HCT116 (cell line): Measurements from ENCODE around the gene DAPK2. TPM values are rescaled to one million over a fixed set of nuclear protein-coding genes. Genes with fewer than 3 reads are reported as not detected.

Experiments used
- ATAC-seq: fragments of 200-7000 bp; cut with Tn5 transposase; 2 replicates; pipeline ENCODE4 v1.9.1; 2020; ENCODE audit warnings: mild to moderate bottlenecking, moderate library complexity
- BruUV-seq: library from RNA; stranded (reverse); fragments of 400-500 nt; replicated peaks from 2 replicates; lab custom pipeline; 2021; lab: Mats Ljungman, UMichigan
- CTCF ChIA-PET: fragments of 300-600 bp; sonication (Branson Sonifier 250); formaldehyde crosslinking; loops from one replicate; lab custom pipeline; 2021; ENCODE audit warnings: antibody characterized with exemption; lab: Charles Lee
- POLR2A ChIA-PET: fragments of 300-600, 350-600 bp; sonication (Branson Sonifier 250); formaldehyde crosslinking; loops from one replicate; lab custom pipeline; 2021; ENCODE audit warnings: antibody characterized with exemption; lab: Charles Lee
- RAD21 ChIA-PET, 2 experiments: fragments of 300-600 bp; sonication (Branson Sonifier 250); formaldehyde crosslinking; loops; one replicate each; lab custom pipeline; 2023; ENCODE audit warnings: low total read pairs in 2 of 2; ENCODE audit not compliant: uncharacterized antibody in 2 of 2, unreplicated experiment in 2 of 2, low non-redundant PET in 1 of 2; lab: Charles Lee
- DNase-seq: peaks from one replicate; pipeline ENCODE4 v3.0.0-alpha.2; 2010; ENCODE audit warnings: low read depth, low spot score
- H2AFZ ChIP-seq: fragments of 200-600 bp; shearing (Covaris generic), sonication (generic); 2 replicates; pipeline ENCODE4 v1.6.1; 2017; ENCODE audit warnings: low read depth, mixed run types, mixed read lengths, antibody characterized with exemption, low read length; ENCODE audit not compliant: poor library complexity, severe bottlenecking
- H3K27ac ChIP-seq: 2 replicates; pipeline ENCODE4 v1.5.1; 2012; ENCODE audit warnings: low read depth, low read length
- H3K27me3 ChIP-seq: fragments of 200-600 bp; sonication (generic); 2 replicates; pipeline ENCODE4 v1.6.1; 2016; ENCODE audit warnings: mixed run types, low read length, mixed read lengths; ENCODE audit not compliant: insufficient read depth
- H3K36me3 ChIP-seq, 2 experiments: fragments of 200-500 bp in 1 of 2; fragments of 200-600 bp in 1 of 2; sonication (Bioruptor generic) in 1 of 2; sonication (generic) in 1 of 2; 2 replicates each; pipeline versions ENCODE4 v1.5.1 to v1.6.1; 2014 to 2016; ENCODE audit warnings: low read length in 2 of 2, inconsistent platforms in 1 of 2, mixed read lengths in 1 of 2, mixed run types in 1 of 2; ENCODE audit not compliant: insufficient read depth in 2 of 2, control insufficient read depth in 1 of 2
- H3K4me1 ChIP-seq, 2 experiments: fragments of 200-600 bp in 1 of 2; sonication (generic) in 1 of 2; 2 replicates each; pipeline versions ENCODE4 v1.5.1 to v1.6.1; 2012 to 2017; ENCODE audit warnings: low read length in 2 of 2, inconsistent platforms in 1 of 2, mild to moderate bottlenecking in 1 of 2, mixed read lengths in 1 of 2, mixed run types in 1 of 2, moderate library complexity in 1 of 2; ENCODE audit not compliant: insufficient read depth in 2 of 2, control insufficient read depth in 1 of 2
- H3K4me2 ChIP-seq: fragments of 200-600 bp; sonication (generic); 2 replicates; pipeline ENCODE4 v1.6.1; 2017; ENCODE audit warnings: mixed run types, low read length, mixed read lengths
- H3K4me3 ChIP-seq, 2 experiments: fragments of 200-600 bp in 1 of 2; sonication (generic) in 1 of 2; replicated peaks in 1 of 2; 2 replicates each; pipeline ENCODE4 v1.5.1; 2011 to 2016; ENCODE audit warnings: low read length in 2 of 2, control low read depth in 1 of 2, low read depth in 1 of 2, mild to moderate bottlenecking in 1 of 2, mixed read lengths in 1 of 2, mixed run types in 1 of 2
- H3K79me2 ChIP-seq: fragments of 200-600 bp; sonication (generic); 2 replicates; pipeline ENCODE4 v1.6.1; 2017; ENCODE audit warnings: mild to moderate bottlenecking, mixed run types, low read length, moderate library complexity, mixed read lengths; ENCODE audit not compliant: insufficient read depth
- H3K9ac ChIP-seq: fragments of 200-600 bp; sonication (generic); 2 replicates; pipeline ENCODE4 v1.6.1; 2016; ENCODE audit warnings: low read length, mixed read lengths
- H3K9me2 ChIP-seq: fragments of 200-600 bp; sonication (generic), shearing (Covaris generic); 2 replicates; pipeline ENCODE4 v1.6.1; 2017; ENCODE audit warnings: mixed run types, mild to moderate bottlenecking, moderate library complexity; ENCODE audit not compliant: insufficient read depth
- H3K9me3 ChIP-seq, 2 experiments: fragments of 200-500 bp in 1 of 2; fragments of 200-600 bp in 1 of 2; sonication (Bioruptor generic) in 1 of 2; sonication (generic) in 1 of 2; 2 replicates each; pipeline ENCODE4 v1.6.1; 2014 to 2017; ENCODE audit warnings: low read length in 2 of 2, mixed read lengths in 2 of 2, inconsistent platforms in 1 of 2, low read depth in 1 of 2, mild to moderate bottlenecking in 1 of 2, mixed run types in 1 of 2, moderate library complexity in 1 of 2; ENCODE audit not compliant: control insufficient read depth in 1 of 2, insufficient read depth in 1 of 2
- H4K20me1 ChIP-seq: fragments of 200-600 bp; sonication (generic), shearing (Covaris generic); 2 replicates; pipeline ENCODE4 v1.6.1; 2017; ENCODE audit warnings: mixed run types, mild to moderate bottlenecking, moderate library complexity; ENCODE audit not compliant: insufficient read depth
- EGR1 ChIP-seq: IDR thresholded peaks from 2 replicates; pipeline ENCODE4 v1.6.1; 2012; ENCODE audit warnings: low read depth
- FOSL1 ChIP-seq: IDR thresholded peaks from 2 replicates; pipeline ENCODE4 v1.6.1; 2012; ENCODE audit warnings: low read depth
- RAD21 ChIP-seq: IDR thresholded peaks from 2 replicates; pipeline ENCODE4 v1.6.1; 2012; ENCODE audit warnings: low read depth, mild to moderate bottlenecking
- SIN3A ChIP-seq: IDR thresholded peaks from 2 replicates; pipeline ENCODE4 v1.6.1; 2012; ENCODE audit warnings: low read depth
- YY1 ChIP-seq: IDR thresholded peaks from 2 replicates; pipeline ENCODE4 v1.6.1; 2011; ENCODE audit warnings: low read length, low read depth, moderate library complexity, mild to moderate bottlenecking; ENCODE audit not compliant: insufficient replicate concordance; ENCODE audit errors: extremely low read depth
- ZFX ChIP-seq: fragments of 450-650 bp; IDR thresholded peaks from 2 replicates; pipeline ENCODE4 v1.6.1; 2017
- intact Hi-C: fragments of 100-400 bp; cut with micrococcal nuclease; formaldehyde crosslinking; loops from 2 replicates; pipeline ENCODE4 v1.10.0; 2022
- total RNA-seq: library from RNA; stranded (reverse); gene quantifications from one replicate; pipeline ENCODE4 v1.2.1, GENCODE V29; 2021; ENCODE audit not compliant: unreplicated experiment
- TF ChIP-seq, protein P1 (sequence below): IDR thresholded peaks from 2 replicates; pipeline ENCODE4 v1.6.1; 2012
- TF ChIP-seq, protein P2 (sequence below), 3 experiments: fragments of 200-600 bp in 1 of 3; sonication (generic) in 1 of 3; IDR thresholded peaks in 2 of 3; conservative IDR thresholded peaks in 1 of 3; 2 replicates each; pipeline ENCODE4 v1.5.1; 2012 to 2017; ENCODE audit warnings: low read depth in 2 of 3, low read length in 2 of 3, antibody characterized with exemption in 1 of 3, borderline replicate concordance in 1 of 3, control low read depth in 1 of 3, mild to moderate bottlenecking in 1 of 3, mixed read lengths in 1 of 3, mixed run types in 1 of 3, moderate library complexity in 1 of 3; ENCODE audit not compliant: insufficient read depth in 1 of 3

DAPK2 gene
- total RNA-seq, 1 experiment from 2014 or later: 4.8 TPM

DNA sequence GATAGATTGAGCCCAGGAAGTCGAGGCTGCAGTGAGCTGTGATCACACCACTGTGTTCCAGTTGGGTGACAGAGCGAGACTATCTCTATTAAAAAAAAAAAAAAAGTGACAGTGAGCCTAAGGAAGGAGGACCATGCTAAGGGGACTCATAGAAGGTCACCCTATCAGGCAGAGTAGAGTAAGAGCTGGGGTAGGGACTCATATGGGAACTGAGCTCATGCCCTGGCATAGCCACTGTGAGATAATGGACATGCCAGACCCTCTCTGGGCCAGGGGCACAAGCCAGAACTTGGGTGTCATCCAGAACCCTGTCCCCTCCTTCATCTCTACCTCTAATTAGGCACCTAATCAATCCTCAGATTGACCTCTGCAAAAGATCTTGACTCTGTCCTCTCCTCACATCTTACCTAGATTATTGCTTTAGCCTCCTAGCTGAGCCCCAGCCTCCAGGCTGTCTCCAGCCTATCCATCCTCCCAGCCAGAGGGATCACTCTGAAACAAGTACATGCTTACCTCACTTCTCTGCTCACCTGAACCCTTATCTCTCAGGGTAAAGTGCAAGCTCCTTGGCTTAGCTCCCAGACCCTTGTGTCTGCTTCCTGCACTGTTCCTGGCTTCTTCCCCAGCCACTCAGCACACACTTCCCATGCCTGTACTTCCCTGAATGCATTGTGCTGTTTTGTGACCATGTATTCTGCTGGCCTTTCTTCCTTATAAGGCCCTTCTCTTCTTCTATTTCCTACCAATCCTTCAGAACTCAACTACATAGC lies 76.4 kb downstream of the DAPK2 start (continued):
- TF ChIP-seq YY1: no peak

DNA sequence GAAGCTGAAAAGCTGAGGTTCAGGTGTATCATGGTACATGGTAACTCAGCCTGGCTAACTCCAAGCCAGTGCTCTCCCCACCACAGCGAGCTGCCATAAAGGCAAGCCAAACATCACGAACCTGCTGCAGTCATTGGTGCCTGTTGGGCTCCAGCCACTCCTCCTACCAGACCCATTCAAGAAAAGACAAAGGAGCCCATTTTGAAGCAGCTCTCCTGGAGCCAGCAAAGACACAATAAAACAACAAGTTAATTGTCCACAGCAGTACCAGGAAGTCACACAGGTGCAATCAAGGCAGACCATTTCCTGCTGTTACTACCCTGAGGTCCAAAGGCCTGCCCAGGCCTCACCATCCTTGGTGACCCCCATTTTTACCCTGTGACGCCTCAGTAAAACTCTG lies 77.6 kb downstream of the DAPK2 start:
- ChIA-PET RAD21 (no interaction called here), CTCF (interaction anchor here (1.2 kb wide), 1 partner anchor 23 kb away, joined by 3 read pairs; no protein-coding TSS in a partner anchor), POLR2A (no interaction called here)
- no peaks in the 10 kb centered on the region for H3K9me3 ChIP-seq
- H3K9ac ChIP-seq: no peak overlapping the region
- H3K4me2 ChIP-seq: no peak overlapping the region
- H3K27ac ChIP-seq: no peak overlapping the region
- TF ChIP-seq, protein P1, sequence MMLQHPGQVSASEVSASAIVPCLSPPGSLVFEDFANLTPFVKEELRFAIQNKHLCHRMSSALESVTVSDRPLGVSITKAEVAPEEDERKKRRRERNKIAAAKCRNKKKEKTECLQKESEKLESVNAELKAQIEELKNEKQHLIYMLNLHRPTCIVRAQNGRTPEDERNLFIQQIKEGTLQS: no peak
- no peak for TF ChIP-seq SIN3A
- no peak for TF ChIP-seq RAD21
- no peak for TF ChIP-seq FOSL1
- TF ChIP-seq, protein P2, sequence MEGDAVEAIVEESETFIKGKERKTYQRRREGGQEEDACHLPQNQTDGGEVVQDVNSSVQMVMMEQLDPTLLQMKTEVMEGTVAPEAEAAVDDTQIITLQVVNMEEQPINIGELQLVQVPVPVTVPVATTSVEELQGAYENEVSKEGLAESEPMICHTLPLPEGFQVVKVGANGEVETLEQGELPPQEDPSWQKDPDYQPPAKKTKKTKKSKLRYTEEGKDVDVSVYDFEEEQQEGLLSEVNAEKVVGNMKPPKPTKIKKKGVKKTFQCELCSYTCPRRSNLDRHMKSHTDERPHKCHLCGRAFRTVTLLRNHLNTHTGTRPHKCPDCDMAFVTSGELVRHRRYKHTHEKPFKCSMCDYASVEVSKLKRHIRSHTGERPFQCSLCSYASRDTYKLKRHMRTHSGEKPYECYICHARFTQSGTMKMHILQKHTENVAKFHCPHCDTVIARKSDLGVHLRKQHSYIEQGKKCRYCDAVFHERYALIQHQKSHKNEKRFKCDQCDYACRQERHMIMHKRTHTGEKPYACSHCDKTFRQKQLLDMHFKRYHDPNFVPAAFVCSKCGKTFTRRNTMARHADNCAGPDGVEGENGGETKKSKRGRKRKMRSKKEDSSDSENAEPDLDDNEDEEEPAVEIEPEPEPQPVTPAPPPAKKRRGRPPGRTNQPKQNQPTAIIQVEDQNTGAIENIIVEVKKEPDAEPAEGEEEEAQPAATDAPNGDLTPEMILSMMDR (IDR thresholded peaks at IDR 0.05 in 2 of 3, conservative IDR thresholded peaks at IDR 0.05 in 1 of 3; ENCODE audit: borderline replicate concordance in 1 of 3, insufficient read depth in 1 of 3, low read depth in 2 of 3, low read length in 2 of 3): no peak
- no peak for TF ChIP-seq EGR1
- TF ChIP-seq ZFX: no peak
- no peak for ATAC-seq
- no peaks in the 10 kb centered on the region for H4K20me1 ChIP-seq
- H3K4me3 ChIP-seq: no peak overlapping the region
- no peaks in the 10 kb centered on the region for H3K27me3 ChIP-seq
- intact Hi-C loops: no loop called here
- no peaks in the 10 kb centered on the region for H3K79me2 ChIP-seq
- no peak for DNase-seq
- 0 out of 2 replicates have a peak, but pooled peaks cover 3% of the 10 kb centered on the region for H3K9me2 ChIP-seq
- H3K36me3 ChIP-seq: no peaks in the 10 kb centered on the region
- H2AFZ ChIP-seq: no peak overlapping the region
- BruUV-seq: no TSS peak
- H3K4me1 ChIP-seq: peaks cover 0 to 6% of the 10 kb centered on the region in 2 experiments; a peak in 2 of 4 replicates
